ENCODE data around the gene VPS37D.

DNA sequence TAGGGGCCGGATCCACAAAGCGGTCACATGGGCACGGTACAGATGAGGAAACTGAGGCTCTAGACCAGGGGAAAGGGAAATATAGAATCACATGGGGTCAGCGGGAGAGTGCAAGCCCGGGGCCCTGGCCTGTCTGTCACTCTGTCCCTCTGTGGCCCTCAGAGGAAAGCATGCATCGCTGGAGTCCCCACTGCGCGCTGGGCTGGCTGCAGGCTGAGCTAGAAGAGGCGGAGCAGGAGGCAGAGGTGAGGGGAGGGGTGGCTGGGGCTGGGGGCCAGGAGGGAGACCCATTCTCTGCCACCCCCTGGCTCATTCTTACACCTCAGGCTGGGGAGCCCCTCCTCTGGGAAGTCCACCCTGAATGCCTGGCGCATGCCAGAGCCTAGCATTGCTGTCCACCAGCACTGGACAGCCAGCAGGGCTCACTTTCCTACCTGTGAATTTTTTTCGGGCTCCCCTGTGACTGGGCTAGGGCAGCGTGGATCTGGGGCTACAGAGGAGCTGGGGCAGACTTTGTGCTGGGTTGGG, 2.3 kb downstream of the VPS37D start:
- TF ChIP-seq, protein P1, sequence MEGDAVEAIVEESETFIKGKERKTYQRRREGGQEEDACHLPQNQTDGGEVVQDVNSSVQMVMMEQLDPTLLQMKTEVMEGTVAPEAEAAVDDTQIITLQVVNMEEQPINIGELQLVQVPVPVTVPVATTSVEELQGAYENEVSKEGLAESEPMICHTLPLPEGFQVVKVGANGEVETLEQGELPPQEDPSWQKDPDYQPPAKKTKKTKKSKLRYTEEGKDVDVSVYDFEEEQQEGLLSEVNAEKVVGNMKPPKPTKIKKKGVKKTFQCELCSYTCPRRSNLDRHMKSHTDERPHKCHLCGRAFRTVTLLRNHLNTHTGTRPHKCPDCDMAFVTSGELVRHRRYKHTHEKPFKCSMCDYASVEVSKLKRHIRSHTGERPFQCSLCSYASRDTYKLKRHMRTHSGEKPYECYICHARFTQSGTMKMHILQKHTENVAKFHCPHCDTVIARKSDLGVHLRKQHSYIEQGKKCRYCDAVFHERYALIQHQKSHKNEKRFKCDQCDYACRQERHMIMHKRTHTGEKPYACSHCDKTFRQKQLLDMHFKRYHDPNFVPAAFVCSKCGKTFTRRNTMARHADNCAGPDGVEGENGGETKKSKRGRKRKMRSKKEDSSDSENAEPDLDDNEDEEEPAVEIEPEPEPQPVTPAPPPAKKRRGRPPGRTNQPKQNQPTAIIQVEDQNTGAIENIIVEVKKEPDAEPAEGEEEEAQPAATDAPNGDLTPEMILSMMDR (IDR thresholded peaks at IDR 0.05) = no peak
- no peak for TF ChIP-seq POLR2A (IDR thresholded peaks at IDR 0.05)
